ENCODE results near the gene BNC2.

BNC2 gene

GRCh38 chr9:16787724-16788123, 82.7 kb downstream of the BNC2 start:
- in situ Hi-C loops (cut with MboI; ENCODE audit: low sequenced_read_pairs, unreplicated experiment), result no loop called here
- DNase-seq (ENCODE audit: low spot score), result no peak
- no peak for TF ChIP-seq CTCF (IDR thresholded peaks at IDR 0.05; ENCODE audit: borderline replicate concordance, control extremely low read depth, extremely low read depth, insufficient read depth, missing control alignments)

- no peak for TF ChIP-seq CTCF (IDR thresholded peaks at IDR 0.05; ENCODE audit: borderline replicate concordance, control extremely low read depth, extremely low read depth, insufficient read depth, missing control alignments)
- no peak for DNase-seq (ENCODE audit: low spot score)
- in situ Hi-C loops (cut with MboI; ENCODE audit: low sequenced_read_pairs, unreplicated experiment), result no loop called here
These were observed 86.5 kb downstream of the BNC2 start for GRCh38 chr9:16784002-16784401.

- in situ Hi-C loops (cut with MboI; ENCODE audit: low sequenced_read_pairs, unreplicated experiment), result no loop called here
- no peak for TF ChIP-seq CTCF (IDR thresholded peaks at IDR 0.05; ENCODE audit: borderline replicate concordance, control extremely low read depth, extremely low read depth, insufficient read depth, missing control alignments)
- DNase-seq (ENCODE audit: low spot score), result no peak
These were observed 88.0 kb downstream of the BNC2 start for GRCh38 chr9:16782490-16782889.

- TF ChIP-seq CTCF (IDR thresholded peaks at IDR 0.05; ENCODE audit: borderline replicate concordance, control extremely low read depth, extremely low read depth, insufficient read depth, missing control alignments), result no peak
- in situ Hi-C loops (cut with MboI; ENCODE audit: low sequenced_read_pairs, unreplicated experiment), result no loop called here
- DNase-seq (ENCODE audit: low spot score), result no peak
These were observed 95.1 kb downstream of the BNC2 start for GRCh38 chr9:16775330-16775729.

- no peak for DNase-seq (ENCODE audit: low spot score)
- in situ Hi-C loops (cut with MboI; ENCODE audit: low sequenced_read_pairs, unreplicated experiment), result no loop called here
- no peak for TF ChIP-seq CTCF (IDR thresholded peaks at IDR 0.05; ENCODE audit: borderline replicate concordance, control extremely low read depth, extremely low read depth, insufficient read depth, missing control alignments)
These were observed 96.9 kb downstream of the BNC2 start for GRCh38 chr9:16773617-16774016.

GRCh38 chr9:16773116-16773515, 97.4 kb downstream of the BNC2 start:
- no peak for TF ChIP-seq CTCF (IDR thresholded peaks at IDR 0.05; ENCODE audit: borderline replicate concordance, control extremely low read depth, extremely low read depth, insufficient read depth, missing control alignments)
- in situ Hi-C loops (cut with MboI; ENCODE audit: low sequenced_read_pairs, unreplicated experiment), result no loop called here
- DNase-seq (ENCODE audit: low spot score), result no peak

GRCh38 chr9:16771356-16771755, 99.1 kb downstream of the BNC2 start:
- TF ChIP-seq CTCF (IDR thresholded peaks at IDR 0.05; ENCODE audit: borderline replicate concordance, control extremely low read depth, extremely low read depth, insufficient read depth, missing control alignments), result no peak
- in situ Hi-C loops (cut with MboI; ENCODE audit: low sequenced_read_pairs, unreplicated experiment), result no loop called here

More at GRCh38 chr9:16771356-16771755, 99.1 kb downstream of the BNC2 start:
- no peak for DNase-seq (ENCODE audit: low spot score)

Measured in GM13976 (cell line).